ENCODE data around the gene PPP2R1B. TPM values are rescaled to one million over a fixed set of nuclear protein-coding genes. Genes with fewer than 3 reads are reported as not detected.

Gene PPP2R1B
- total and polyA plus RNA-seq, 2 of the 8 experiments (the other 6 are each of a cell fraction or from before 2014, with no cell fraction given): 25.8 to 87.0 TPM

DNA sequence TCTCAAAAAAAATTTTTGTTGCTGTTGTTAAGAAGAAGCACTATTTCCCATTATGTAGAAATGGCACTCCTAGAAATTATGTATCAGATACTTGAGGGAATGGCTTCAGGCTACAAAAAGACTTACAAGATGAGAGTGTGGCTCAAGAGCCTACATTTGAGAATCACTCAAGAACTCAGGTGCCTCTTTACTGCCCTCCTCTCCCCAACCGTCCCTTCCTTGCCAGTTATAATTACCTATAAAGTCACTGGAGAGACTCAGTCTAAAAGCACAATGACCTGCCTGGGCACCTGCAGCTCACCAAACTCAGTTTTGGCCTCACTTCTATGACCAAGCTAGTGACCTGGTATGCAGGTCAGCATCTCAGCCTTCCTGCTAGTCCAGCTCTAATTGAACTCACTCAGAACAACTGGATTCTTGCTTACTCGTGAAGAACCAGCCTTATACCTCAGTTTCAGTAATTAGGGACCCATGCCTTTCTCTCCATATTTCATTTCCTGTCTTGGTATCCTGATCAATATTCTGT is 41.9 kb upstream of the PPP2R1B start (continued):
- TF ChIP-seq ATF3 (IDR thresholded peaks at IDR 0.05; ENCODE audit: insufficient read depth, low read depth, low read length) (no peak), RFX5 (IDR thresholded peaks at IDR 0.05; ENCODE audit: borderline replicate concordance, low read depth, low read length) (no peak), GABPA (IDR thresholded peaks at IDR 0.05; ENCODE audit: borderline replicate concordance, insufficient read depth, low read length) (no peak)

All from H1 (cell line).